HepG2 (cell line): Measurements from ENCODE around the gene LTC4S. TPM values are rescaled to one million over a fixed set of nuclear protein-coding genes. Genes with fewer than 3 reads are reported as not detected.

Experiments used
- CBX2 ChIP-seq, 2 experiments: fragments of 200-600 bp in 1 of 2; sonication (generic); formaldehyde crosslinking in 1 of 2; IDR thresholded peaks; 2 replicates each; pipeline versions ENCODE4 v1.7.0 to v1.8.1; 2018 to 2022; ENCODE audit warnings: low read depth in 2 of 2, low read length in 1 of 2, mild to moderate bottlenecking in 1 of 2, missing genetic modification reagents in 1 of 2
- KLF11 ChIP-seq: IDR thresholded peaks from 2 replicates; pipeline ENCODE4 v1.6.1; 2016; ENCODE audit warnings: missing compliant biosample characterization
- KLF15 ChIP-seq: sonication (generic); formaldehyde crosslinking; IDR thresholded peaks from 2 replicates; pipeline ENCODE4 v1.8.1; 2023; ENCODE audit warnings: borderline replicate concordance, mild to moderate bottlenecking, inconsistent platforms, missing genetic modification reagents, mixed read lengths
- MBNL3 ChIP-seq: fragments of 250-450 bp; sonication (Bioruptor Pico); conservative IDR thresholded peaks from 2 replicates; pipeline ENCODE4 v1.8.0; 2022; ENCODE audit warnings: mild to moderate bottlenecking, inconsistent platforms
- MEIS1 ChIP-seq: sonication (generic); formaldehyde crosslinking; IDR thresholded peaks from 2 replicates; pipeline ENCODE4 v1.9.0; 2021; ENCODE audit warnings: mild to moderate bottlenecking, missing genetic modification reagents, moderate library complexity, borderline replicate concordance
- MYNN ChIP-seq: sonication (generic); formaldehyde crosslinking; IDR thresholded peaks from 2 replicates; pipeline ENCODE4 v1.4.0; 2020; ENCODE audit warnings: mild to moderate bottlenecking, low read depth, missing genetic modification reagents
- PAWR ChIP-seq: sonication (generic); formaldehyde crosslinking; IDR thresholded peaks from 2 replicates; pipeline ENCODE4 v1.4.0; 2020; ENCODE audit warnings: missing genetic modification reagents, mild to moderate bottlenecking, borderline replicate concordance
- PAXIP1 ChIP-seq: sonication (generic); formaldehyde crosslinking; conservative IDR thresholded peaks from 2 replicates; pipeline ENCODE4 v1.4.0; 2020; ENCODE audit warnings: mild to moderate bottlenecking, missing genetic modification reagents, moderate library complexity
- REST ChIP-seq, 2 experiments: IDR thresholded peaks; 2 replicates each; pipeline ENCODE4 v1.6.1; 2011 to 2012; ENCODE audit warnings: low read length in 2 of 2, borderline replicate concordance in 1 of 2, low read depth in 1 of 2, mild to moderate bottlenecking in 1 of 2, moderate library complexity in 1 of 2
- SCMH1 ChIP-seq: sonication (generic); formaldehyde crosslinking; IDR thresholded peaks from 2 replicates; pipeline ENCODE4 v1.9.0; 2021; ENCODE audit warnings: missing genetic modification reagents, mild to moderate bottlenecking, borderline replicate concordance
- SUZ12 ChIP-seq: fragments of 150-350 bp; IDR thresholded peaks from 2 replicates; pipeline ENCODE4 v1.6.1; 2014; ENCODE audit warnings: low read depth, low read length
- ZBTB26 ChIP-seq: IDR thresholded peaks from 2 replicates; pipeline ENCODE4 v1.6.1; 2016; ENCODE audit warnings: missing compliant biosample characterization, missing genetic modification reagents, borderline replicate concordance
- ZFP91 ChIP-seq: sonication (generic); formaldehyde crosslinking; IDR thresholded peaks from 2 replicates; pipeline ENCODE4 v1.9.0; 2022; ENCODE audit warnings: missing genetic modification reagents, mild to moderate bottlenecking, borderline replicate concordance
- ZNF225 ChIP-seq: sonication (generic); formaldehyde crosslinking; IDR thresholded peaks from 2 replicates; pipeline ENCODE4 v1.4.0; 2020; ENCODE audit warnings: mild to moderate bottlenecking, missing genetic modification reagents
- ZNF614 ChIP-seq: IDR thresholded peaks from 2 replicates; pipeline ENCODE4 v1.6.1; 2018; ENCODE audit warnings: missing biosample characterization, missing genetic modification reagents, inconsistent platforms, borderline replicate concordance
- ZNF775 ChIP-seq: sonication (generic); formaldehyde crosslinking; IDR thresholded peaks from 2 replicates; pipeline ENCODE4 v1.4.0; 2020; ENCODE audit warnings: missing genetic modification reagents, mild to moderate bottlenecking, moderate library complexity, borderline replicate concordance
- polyA plus RNA-seq, 8 experiments: library from polyadenylated mRNA; depleted of rRNA in 3 of 8; stranded (reverse) in 7 of 8; unstranded in 1 of 8; fragments of >200 nt; fragmentation: Illumina TruSeq in 4 of 8; extraction: Trizol in 4 of 8; gene quantifications; 2 replicates each; pipeline versions ENCODE4 v1.2.1 to v1.2.3, GENCODE V29; 2011 to 2016; ENCODE audit warnings: low read depth in 4 of 8, missing spikeins in 1 of 8, mixed read lengths in 1 of 8; ENCODE audit not compliant: insufficient read depth in 1 of 8
- total RNA-seq, 5 experiments: library from RNA; depleted of rRNA; stranded (reverse); fragments of >200 nt; fragmentation: Illumina TruSeq; extraction: Trizol; gene quantifications; 2 replicates each; pipeline ENCODE4 v1.2.3, GENCODE V29; 2016; ENCODE audit warnings: low read depth in 1 of 5

The LTC4S gene
- total and polyA plus RNA-seq, 2 of the 13 experiments (the other 11 are each of a cell fraction or from before 2014, with no cell fraction given) = 0.35 TPM; not detected in 1

GRCh38 chr5:179805529-179806249, 11.9 kb downstream of the LTC4S start (continued):
- TF ChIP-seq PAWR (no peak), MEIS1 (0 out of 2 replicates have a peak, but pooled peaks have one; percentile 5), ZNF775 (CRISPR knock-in tag) (no peak), MYNN (no peak), KLF15 (no peak), ZNF225 (peak; percentile 23; the same call in 1 of the 2 replicates), SCMH1 (CRISPR knock-in tag) (no peak), SUZ12 (no peak), PAXIP1 (CRISPR knock-in tag) (0 out of 2 replicates have a peak, but pooled peaks have one; percentile 17), ZBTB26 (CRISPR knock-in tag) (no peak), MBNL3 (CRISPR knock-in tag) (no peak), REST (IDR thresholded peaks at IDR 0.05; ENCODE audit: borderline replicate concordance in 1 of 2, low read depth in 1 of 2, low read length in 2 of 2) (no peak), ZNF614 (CRISPR knock-in tag) (no peak), ZFP91 (CRISPR knock-in tag) (peak; percentile 66; the same call in 1 of the 2 replicates), KLF11 (CRISPR knock-in tag) (no peak), CBX2 (IDR thresholded peaks at IDR 0.05; ENCODE audit: low read depth, low read length) (no peak), CBX2 (CRISPR knock-in tag; IDR thresholded peaks at IDR 0.05; ENCODE audit: low read depth) (no peak)
